Peyer's patch (tissue), 4 donors: ENCODE data around the gene RAB15.

Experiments
- CTCF ChIP-seq, 6 experiments: fragments of 450-650 bp in 4 of 6; fragments of 200-600 bp in 2 of 6; sonication (generic) in 1 of 6; IDR thresholded peaks; one replicate each; pipeline ENCODE4 v1.5.1; 2017 to 2019; ENCODE audit warnings: antibody characterized with exemption in 6 of 6, mild to moderate bottlenecking in 3 of 6, moderate library complexity in 1 of 6
- POLR2A ChIP-seq, 2 donors: fragments of 450-650 bp; IDR thresholded peaks; one replicate each; pipeline ENCODE4 v1.5.1; 2017; ENCODE audit warnings: antibody characterized with exemption in 2 of 2, mild to moderate bottlenecking in 2 of 2, moderate library complexity in 2 of 2

DNA sequence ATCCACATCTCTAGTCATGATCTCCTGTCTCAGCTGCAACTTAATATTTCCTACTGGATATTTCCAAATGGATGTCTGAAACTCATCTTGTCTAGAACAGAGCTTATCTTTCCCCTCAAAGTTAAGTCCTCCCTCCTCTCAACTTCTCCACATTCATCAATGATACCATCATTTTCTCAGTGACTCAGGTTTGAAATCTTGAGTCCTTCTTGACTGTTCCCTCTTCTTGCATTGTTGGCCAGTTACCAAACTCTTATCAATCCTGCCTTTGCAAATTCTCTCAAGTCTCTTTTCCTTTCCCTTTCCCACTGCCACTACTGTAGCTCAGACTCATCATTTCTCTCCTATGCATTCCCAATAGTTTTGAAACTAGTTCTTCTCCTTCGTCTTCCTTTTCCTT, 72.2 kb downstream of the RAB15 start:
- TF ChIP-seq POLR2A (IDR thresholded peaks at IDR 0.05) (no peak), CTCF (IDR thresholded peaks at IDR 0.05) (no peak)
